Mesothelial cell of epicardium (in vitro differentiated cells): Measurements from ENCODE around the gene SNX17. TPM values are rescaled to one million over a fixed set of nuclear protein-coding genes. Genes with fewer than 3 reads are reported as not detected.

Experiments used
- DNase-seq, 2 experiments: peaks; one replicate each; pipeline ENCODE4 v3.0.0; 2021; ENCODE audit warnings: low spot score in 2 of 2; ENCODE audit not compliant: unreplicated experiment in 2 of 2
- H3K27ac Mint-ChIP-seq: 2 replicates; pipeline ENCODE4 v1.8.0; 2021; ENCODE audit warnings: mixed read lengths
- H3K27me3 Mint-ChIP-seq: 2 replicates; pipeline ENCODE4 v1.8.0; 2021; ENCODE audit warnings: low read depth, mixed read lengths
- H3K36me3 Mint-ChIP-seq: 2 replicates; pipeline ENCODE4 v1.8.0; 2021; ENCODE audit warnings: mixed read lengths
- H3K4me1 Mint-ChIP-seq: 2 replicates; pipeline ENCODE4 v1.8.0; 2021; ENCODE audit warnings: mixed read lengths
- H3K4me3 Mint-ChIP-seq: 2 replicates; pipeline ENCODE4 v1.8.0; 2021; ENCODE audit warnings: mild to moderate bottlenecking, moderate library complexity, mixed read lengths
- H3K9me3 Mint-ChIP-seq: 2 replicates; pipeline ENCODE4 v1.8.0; 2021; ENCODE audit warnings: mixed read lengths
- total RNA-seq: library from RNA; stranded (reverse); gene quantifications from 3 replicates; pipeline ENCODE4 v1.2.1, GENCODE V29; 2021
- TF ChIP-seq, protein P1 (sequence below): fragments of 200-600 bp; sonication (generic); IDR thresholded peaks from one replicate; pipeline ENCODE4 v1.5.0; 2021; ENCODE audit warnings: antibody characterized with exemption; ENCODE audit not compliant: unreplicated experiment

Gene SNX17
- total RNA-seq, 1 donor from 2014 or later: 88.2 TPM

DNA sequence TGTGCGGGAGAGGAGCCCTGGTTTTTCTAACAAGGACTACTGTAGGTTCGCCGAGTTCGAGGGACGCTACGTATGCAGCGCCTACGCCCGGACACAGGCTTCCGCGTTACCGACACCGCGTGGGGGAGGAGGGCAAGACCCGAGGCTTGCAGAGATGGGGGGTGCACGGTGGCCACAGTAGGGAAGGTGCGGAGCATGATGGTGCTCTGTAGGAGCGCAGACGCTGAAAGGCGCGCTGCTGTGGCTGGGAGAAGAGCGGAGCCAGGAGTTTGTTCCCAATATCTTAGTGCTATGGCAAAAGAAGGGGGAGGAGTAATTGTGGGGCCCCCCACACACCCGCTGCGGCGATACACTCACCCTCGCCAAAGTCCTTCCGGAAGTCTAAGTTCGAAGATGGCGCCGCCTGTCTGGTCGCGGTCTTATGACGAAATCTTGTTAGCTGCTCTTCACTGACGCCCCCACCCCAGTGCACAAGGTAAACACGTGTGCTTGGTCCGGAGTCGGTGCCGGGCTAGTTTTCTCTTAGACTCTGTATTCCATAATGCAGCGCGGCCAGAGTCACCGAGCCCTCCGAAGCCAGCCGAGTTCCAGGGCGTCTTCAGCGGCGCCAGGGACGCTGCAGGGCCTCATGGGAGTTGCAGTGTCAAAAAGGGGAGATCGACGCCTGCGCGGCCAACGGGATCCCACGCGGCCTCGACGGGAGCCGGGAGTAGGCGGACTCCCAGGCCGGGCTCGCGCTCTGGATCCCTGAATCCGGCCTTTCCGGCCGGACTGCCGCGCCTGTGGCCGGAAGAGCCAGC is 13.8 kb upstream of the SNX17 start, which contains the start of gene GTF3C2:
GTF3C2 (minus strand) TSS at position 383 of the 800 bp plus-strand sequence. CDS start 13,210 bp downstream, outside the sequence.
- Mint-ChIP-seq H3K27me3 (no peaks in the 10 kb centered on the region), H3K4me3 (peak within 1 kb of the TSS; percentile 90), H3K4me1 (peaks cover 25% of the 10 kb centered on the region), H3K27ac (peak within 1 kb of the TSS; percentile 99), H3K9me3 (no peaks in the 10 kb centered on the region), H3K36me3 (peaks cover 9% of the 10 kb centered on the region)
- TF ChIP-seq, protein P1, sequence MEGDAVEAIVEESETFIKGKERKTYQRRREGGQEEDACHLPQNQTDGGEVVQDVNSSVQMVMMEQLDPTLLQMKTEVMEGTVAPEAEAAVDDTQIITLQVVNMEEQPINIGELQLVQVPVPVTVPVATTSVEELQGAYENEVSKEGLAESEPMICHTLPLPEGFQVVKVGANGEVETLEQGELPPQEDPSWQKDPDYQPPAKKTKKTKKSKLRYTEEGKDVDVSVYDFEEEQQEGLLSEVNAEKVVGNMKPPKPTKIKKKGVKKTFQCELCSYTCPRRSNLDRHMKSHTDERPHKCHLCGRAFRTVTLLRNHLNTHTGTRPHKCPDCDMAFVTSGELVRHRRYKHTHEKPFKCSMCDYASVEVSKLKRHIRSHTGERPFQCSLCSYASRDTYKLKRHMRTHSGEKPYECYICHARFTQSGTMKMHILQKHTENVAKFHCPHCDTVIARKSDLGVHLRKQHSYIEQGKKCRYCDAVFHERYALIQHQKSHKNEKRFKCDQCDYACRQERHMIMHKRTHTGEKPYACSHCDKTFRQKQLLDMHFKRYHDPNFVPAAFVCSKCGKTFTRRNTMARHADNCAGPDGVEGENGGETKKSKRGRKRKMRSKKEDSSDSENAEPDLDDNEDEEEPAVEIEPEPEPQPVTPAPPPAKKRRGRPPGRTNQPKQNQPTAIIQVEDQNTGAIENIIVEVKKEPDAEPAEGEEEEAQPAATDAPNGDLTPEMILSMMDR: no peak
- peak; percentile 91 to 93 for DNase-seq

DNA sequence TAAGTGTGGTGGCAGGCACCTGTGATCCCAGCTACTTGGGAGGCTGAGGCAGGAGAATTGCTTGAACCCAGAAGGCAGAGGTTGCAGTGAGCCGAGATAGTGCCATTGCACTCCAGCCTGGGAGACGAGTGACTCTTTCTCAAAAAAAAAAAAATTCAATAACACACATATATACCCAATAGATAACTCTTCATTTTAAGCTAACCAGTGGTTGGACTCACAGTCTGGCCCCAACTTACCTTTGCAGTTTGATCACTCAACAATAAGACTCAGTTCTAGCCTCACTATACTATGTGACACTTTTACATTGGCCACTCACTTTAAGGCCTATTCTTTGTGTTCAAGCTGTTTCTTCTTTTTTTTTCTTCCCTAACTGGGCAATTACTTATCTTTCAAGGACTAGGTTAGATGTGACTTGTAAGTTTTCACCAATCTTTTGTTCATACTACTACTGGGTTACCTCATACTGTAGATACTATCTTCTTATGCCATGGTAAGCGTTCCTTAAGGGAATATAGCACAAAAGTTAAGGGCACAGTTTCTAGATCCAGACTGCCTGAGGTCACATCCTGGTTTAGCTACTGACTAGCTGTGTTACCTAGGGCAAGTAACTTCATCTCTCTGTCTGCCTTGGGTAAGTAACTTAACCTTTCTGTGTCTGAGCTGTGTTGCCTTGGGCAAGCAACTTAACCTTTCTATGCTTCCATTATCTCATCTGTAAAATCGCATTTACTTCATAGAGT is 7.6 kb upstream of the SNX17 start:
- Mint-ChIP-seq H3K27ac (no peak overlapping the region), H3K4me3 (no peak overlapping the region), H3K36me3 (peaks cover 34% of the 10 kb centered on the region), H3K4me1 (peaks cover 8% of the 10 kb centered on the region), H3K9me3 (no peaks in the 10 kb centered on the region), H3K27me3 (no peaks in the 10 kb centered on the region)
- DNase-seq: no peak
- TF ChIP-seq, protein P1: no peak

DNA sequence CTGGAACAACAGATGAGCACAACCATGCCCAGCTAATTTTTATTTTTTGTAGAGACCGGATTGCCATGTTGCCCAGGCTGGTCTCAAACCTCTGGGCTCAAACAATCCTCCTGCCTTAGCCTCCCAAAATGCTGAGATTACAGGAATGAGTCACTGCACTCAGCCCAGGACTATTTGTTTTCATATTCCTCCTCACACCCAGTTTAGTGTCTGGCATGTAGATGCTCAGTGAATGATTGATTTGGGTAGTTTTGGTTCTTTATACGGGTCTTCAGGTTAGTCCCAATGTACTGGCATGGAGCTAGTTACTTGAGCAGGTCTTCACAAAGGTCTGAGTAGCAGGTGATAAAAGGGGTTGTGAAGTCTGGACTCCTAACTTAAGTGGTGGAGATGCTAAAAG is 6.5 kb upstream of the SNX17 start:
- peaks cover 3% of the 10 kb centered on the region for H3K4me1 Mint-ChIP-seq

DNA sequence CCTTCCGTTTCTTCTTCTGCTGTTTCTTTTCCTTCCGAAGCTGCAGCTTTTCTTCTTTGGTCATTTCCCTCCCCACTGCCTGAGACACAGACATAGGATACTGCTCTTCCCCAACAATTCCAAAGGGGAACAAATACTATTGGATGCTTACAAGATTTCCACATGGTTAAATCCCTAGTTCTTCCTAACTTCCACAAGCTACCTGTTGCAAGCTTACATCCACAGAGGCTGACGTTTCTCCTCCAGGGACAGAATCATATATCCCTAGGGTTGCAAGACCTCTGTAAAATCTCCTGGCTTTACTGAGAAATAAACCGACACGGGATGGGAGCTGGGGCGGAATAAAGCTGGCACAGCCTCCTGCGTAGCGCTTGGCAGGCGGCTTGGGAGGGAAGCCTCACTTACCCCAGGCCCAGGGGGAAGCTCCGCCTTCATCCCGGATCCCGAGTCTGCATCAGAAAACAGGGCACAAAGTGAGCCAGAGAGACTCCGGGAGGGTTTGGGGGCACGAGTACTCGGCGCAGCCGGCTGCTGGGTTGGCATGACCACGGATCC is 868 bp upstream of the SNX17 start:
- Mint-ChIP-seq H3K36me3 (peaks cover 26% of the 10 kb centered on the region), H3K4me1 (peaks cover 25% of the 10 kb centered on the region), H3K27me3 (no peaks in the 10 kb centered on the region), H3K9me3 (no peaks in the 10 kb centered on the region), H3K4me3 (peak overlapping the region; percentile 99), H3K27ac (peak overlapping the region; percentile 96)
- TF ChIP-seq, protein P1: no peak
- DNase-seq: no peak

More for the DNA sequence above, 6.5 kb upstream of the SNX17 start:
- Mint-ChIP-seq H3K36me3 (peaks cover 27% of the 10 kb centered on the region), H3K27ac (no peak overlapping the region), H3K27me3 (no peaks in the 10 kb centered on the region), H3K9me3 (no peaks in the 10 kb centered on the region), H3K4me3 (no peak overlapping the region)
- no peak for DNase-seq
- TF ChIP-seq, protein P1: no peak

DNA sequence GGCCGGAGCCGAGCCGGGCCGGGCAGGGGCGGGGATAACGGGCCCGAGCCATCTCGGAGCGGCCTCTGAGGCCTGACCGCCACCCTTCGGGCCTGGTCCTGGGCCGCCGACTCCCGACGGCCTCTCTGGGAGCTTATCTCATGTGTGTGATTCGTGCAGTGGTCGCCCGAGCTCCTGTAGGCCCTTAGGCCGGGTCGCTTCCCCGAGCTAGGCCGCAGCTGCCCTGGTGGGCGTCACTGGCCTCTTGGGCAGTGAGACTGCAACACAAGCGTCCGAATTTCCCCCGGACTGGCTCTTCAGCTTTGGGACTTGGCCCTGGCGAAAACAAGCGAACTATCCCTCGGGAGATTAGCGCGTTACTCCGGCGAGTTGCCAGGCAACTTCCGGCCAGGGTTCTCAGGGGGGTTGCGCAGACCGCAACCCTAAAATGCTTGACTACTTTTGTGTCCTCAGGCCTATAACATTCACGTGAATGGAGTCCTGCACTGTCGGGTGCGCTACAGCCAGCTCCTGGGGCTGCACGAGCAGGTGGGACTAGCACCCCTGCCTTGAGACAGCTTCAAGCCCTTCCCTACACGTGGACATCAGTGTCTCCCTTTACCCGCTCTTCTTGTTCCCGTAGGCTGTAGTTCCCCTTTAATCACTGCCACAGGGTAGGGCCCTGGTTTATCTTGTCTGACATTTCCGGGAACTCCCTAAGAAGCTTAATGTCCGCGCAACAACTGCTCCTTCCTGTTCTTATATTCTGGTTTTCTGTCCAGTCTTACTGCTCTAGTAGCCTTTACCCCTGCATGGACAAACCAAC is 602 bp downstream of the SNX17 start:
- Mint-ChIP-seq H3K27me3 (no peaks in the 10 kb centered on the region), H3K4me1 (peaks cover 25% of the 10 kb centered on the region), H3K4me3 (peak overlapping the region; percentile 99), H3K9me3 (no peaks in the 10 kb centered on the region), H3K27ac (peak overlapping the region; percentile 99), H3K36me3 (peaks cover 28% of the 10 kb centered on the region)
- TF ChIP-seq, protein P1: no peak
- no peak for DNase-seq
